ENCODE measurements around the gene ZNF322. TPM values are rescaled to one million over a fixed set of nuclear protein-coding genes. Genes with fewer than 3 reads are reported as not detected.

The ZNF322 gene
- total and polyA plus RNA-seq, 2 of the 8 experiments (the other 6 are each of a cell fraction or from before 2014, with no cell fraction given) = 5.3 to 35.0 TPM

DNA sequence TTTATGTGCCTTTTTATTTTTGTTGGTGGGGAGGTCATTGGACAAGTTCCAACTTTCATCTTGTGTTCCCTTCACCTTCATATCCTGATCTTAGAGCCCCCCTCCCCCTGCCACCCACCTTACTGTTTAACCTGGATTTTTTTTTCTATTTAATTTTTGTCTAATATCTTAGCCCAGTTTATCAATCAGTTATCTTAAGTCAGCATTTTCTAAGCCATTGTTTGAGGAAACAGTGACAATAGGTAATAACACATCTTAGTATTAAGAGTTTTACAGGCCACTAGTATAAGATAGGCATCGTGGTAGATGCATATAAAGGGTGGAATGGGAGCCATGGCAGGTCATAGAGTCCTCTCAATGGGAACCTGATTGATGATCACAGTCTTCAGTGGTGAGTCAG is 60.4 kb downstream of the ZNF322 start (continued):
- no peak for TF ChIP-seq USF2 (IDR thresholded peaks at IDR 0.05; ENCODE audit: low read length)
- no peak for TF ChIP-seq NANOG (IDR thresholded peaks at IDR 0.05; ENCODE audit: insufficient read depth, low read depth, low read length, poor library complexity, severe bottlenecking)
- no peak for TF ChIP-seq TCF12 (IDR thresholded peaks at IDR 0.05; ENCODE audit: low read depth, low read length)

Measured in H1 (cell line).